ENCODE results near the gene PIR.

Gene PIR

GRCh38 chrX:15418041-15418706 is 75.0 kb downstream of the PIR start:
- DNase-seq (ENCODE audit: low read depth in 3 of 3) = no peak

- DNase-seq (ENCODE audit: low read depth in 3 of 3) = no peak
Measured at GRCh38 chrX:15416133-15416993, 76.8 kb downstream of the PIR start.

GRCh38 chrX:15413101-15413500 is 80.0 kb downstream of the PIR start:
- DNase-seq (ENCODE audit: low read depth in 3 of 3) = no peak

- DNase-seq (ENCODE audit: low read depth in 3 of 3) = no peak
Measured at GRCh38 chrX:15410947-15411346, 82.2 kb downstream of the PIR start.

GRCh38 chrX:15410430-15410829 is 82.7 kb downstream of the PIR start:
- DNase-seq (ENCODE audit: low read depth in 3 of 3) = no peak

- no peak for DNase-seq (ENCODE audit: low read depth in 3 of 3)
Measured at GRCh38 chrX:15405846-15406245, 87.3 kb downstream of the PIR start.

GRCh38 chrX:15404401-15405096 is 88.6 kb downstream of the PIR start:
- no peak for DNase-seq (ENCODE audit: low read depth in 3 of 3)

GRCh38 chrX:15401378-15401777 is 91.8 kb downstream of the PIR start:
- DNase-seq (ENCODE audit: low read depth in 3 of 3) = no peak

- no peak for DNase-seq (ENCODE audit: low read depth in 3 of 3)
Measured at GRCh38 chrX:15399962-15400391, 93.2 kb downstream of the PIR start.

- no peak for DNase-seq (ENCODE audit: low read depth in 3 of 3)
Measured at GRCh38 chrX:15398874-15399273, 94.3 kb downstream of the PIR start.

- DNase-seq (ENCODE audit: low read depth in 3 of 3) = no peak
Measured at GRCh38 chrX:15395789-15396188, 97.3 kb downstream of the PIR start.

- no peak for DNase-seq (ENCODE audit: low read depth in 3 of 3)
Measured at GRCh38 chrX:15391850-15392249, 101.3 kb downstream of the PIR start.

- no peak for DNase-seq (ENCODE audit: low read depth in 3 of 3)
Measured at GRCh38 chrX:15384304-15384703, 108.8 kb downstream of the PIR start, which contains the start of gene VEGFD. VEGFD (minus strand) TSS chrX:15384413; CDS start chrX:15383946, 467 bp downstream.

- DNase-seq (ENCODE audit: low read depth in 3 of 3) = no peak
Measured at GRCh38 chrX:15382813-15383212, 110.3 kb downstream of the PIR start.

- DNase-seq (ENCODE audit: low read depth in 3 of 3) = no peak
Measured at GRCh38 chrX:15376956-15377355, 116.2 kb downstream of the PIR start.

- DNase-seq (ENCODE audit: low read depth in 3 of 3) = no peak
Measured at GRCh38 chrX:15373976-15374375, 119.2 kb downstream of the PIR start.

- DNase-seq (ENCODE audit: low read depth in 3 of 3) = no peak
Measured at GRCh38 chrX:15366506-15367352, 126.4 kb downstream of the PIR start.

- no peak for DNase-seq (ENCODE audit: low read depth in 3 of 3)
Measured at GRCh38 chrX:15359701-15360100, 133.4 kb downstream of the PIR start.

- no peak for DNase-seq (ENCODE audit: low read depth in 3 of 3)
Measured at GRCh38 chrX:15358533-15358932, 134.6 kb downstream of the PIR start.

- DNase-seq (ENCODE audit: low read depth in 3 of 3) = no peak
Measured at GRCh38 chrX:15356444-15356843, 136.7 kb downstream of the PIR start.

- no peak for DNase-seq (ENCODE audit: low read depth in 3 of 3)
Measured at GRCh38 chrX:15350329-15350996, 142.7 kb downstream of the PIR start.
